K562 (cell line): ENCODE measurements around the gene EMC6. TPM values are rescaled to one million over a fixed set of nuclear protein-coding genes. Genes with fewer than 3 reads are reported as not detected.

Experiments used
- ATAC-seq: fragments of 200-7000 bp; cut with Tn5 transposase; 3 replicates; pipeline ENCODE4 v1.9.1; 2020; ENCODE audit warnings: moderate library complexity
- BruUV-seq: library from RNA; stranded (reverse); fragments of 400-500 nt; replicated peaks from 2 replicates; lab custom pipeline; 2021; lab: Mats Ljungman, UMichigan
- CTCF ChIA-PET: fragments of 300-600 bp; formaldehyde crosslinking; extraction: SDS; loops from one replicate; lab custom pipeline; 2021; ENCODE audit warnings: low intra/inter-chr PET ratio; lab: Yijun Ruan, JAX
- POLR2A ChIA-PET: fragments of 300-600, 350-650 bp; sonication (Branson Sonifier 250); formaldehyde crosslinking; extraction: SDS; loops from one replicate; lab custom pipeline; 2021; ENCODE audit warnings: antibody characterized with exemption, inconsistent platforms; lab: Yijun Ruan, JAX
- DNase-seq, 4 experiments: peaks; one replicate each; pipeline versions ENCODE4 v3.0.0 to v3.0.0-alpha.2; 2011 to 2018; ENCODE audit warnings: low spot score in 3 of 4, mixed read lengths in 3 of 4; ENCODE audit errors: extremely low read depth in 1 of 4
- FAIRE-seq: peaks from 2 replicates; lab custom pipeline; 2011; peaks lifted over from hg19 to GRCh38; lab: Jason Lieb, UNC
- H2AFZ ChIP-seq: 2 replicates; pipeline ENCODE4 v1.6.0; 2011; ENCODE audit warnings: low read depth, low read length, control low read depth, inconsistent platforms
- H3K27ac ChIP-seq: fragments of 200-600 bp; 3 replicates; pipeline ENCODE4 v1.8.0; 2011; ENCODE audit warnings: low read depth, mild to moderate bottlenecking, control low read depth, inconsistent platforms, low read length, moderate library complexity, mixed read lengths; ENCODE audit errors: extremely low read depth
- H3K27me3 ChIP-seq, 2 experiments: fragments of 300-600 bp in 1 of 2; 2 replicates in 1 of 2; 3 replicates in 1 of 2; pipeline versions ENCODE4 v1.6.0 to v1.8.0; 2011; ENCODE audit warnings: inconsistent platforms in 2 of 2, low read length in 2 of 2, mild to moderate bottlenecking in 1 of 2, mixed read lengths in 1 of 2, moderate library complexity in 1 of 2; ENCODE audit not compliant: control insufficient read depth in 2 of 2, insufficient read depth in 2 of 2
- H3K36me3 ChIP-seq: fragments of 300-600 bp; 3 replicates; pipeline ENCODE4 v1.8.0; 2011; ENCODE audit warnings: mild to moderate bottlenecking, low read length, inconsistent platforms; ENCODE audit not compliant: control insufficient read depth, insufficient read depth
- H3K4me1 ChIP-seq, 2 experiments: fragments of 200-600 bp in 1 of 2; replicated peaks in 1 of 2; 2 replicates in 1 of 2; 3 replicates in 1 of 2; pipeline versions ENCODE4 v1.5.1 to v1.8.0; 2011; ENCODE audit warnings: inconsistent platforms in 2 of 2, low read length in 2 of 2, mild to moderate bottlenecking in 1 of 2, mixed read lengths in 1 of 2, moderate library complexity in 1 of 2; ENCODE audit not compliant: control insufficient read depth in 2 of 2, insufficient read depth in 2 of 2
- H3K4me2 ChIP-seq: 2 replicates; pipeline ENCODE4 v1.6.1; 2011; ENCODE audit warnings: low read length, control low read depth, inconsistent platforms, mixed read lengths; ENCODE audit not compliant: insufficient read depth
- H3K4me3 ChIP-seq: fragments of 200-600 bp; sonication (generic), shearing (Covaris generic); 2 replicates; pipeline ENCODE4 v1.5.1; 2016; ENCODE audit warnings: control low read depth, inconsistent platforms
- H3K79me2 ChIP-seq: fragments of 200-600 bp; 3 replicates; pipeline ENCODE4 v1.8.0; 2011; ENCODE audit warnings: low read length, inconsistent platforms; ENCODE audit not compliant: control insufficient read depth, insufficient read depth
- H3K9ac ChIP-seq, 2 experiments: 2 replicates each; pipeline versions ENCODE4 v1.6.0 to v1.6.1; 2011; ENCODE audit warnings: low read depth in 2 of 2, low read length in 2 of 2, control low read depth in 1 of 2, inconsistent platforms in 1 of 2, mild to moderate bottlenecking in 1 of 2, mixed read lengths in 1 of 2; ENCODE audit not compliant: insufficient read depth in 1 of 2
- H3K9me1 ChIP-seq: one replicate; pipeline ENCODE4 v1.6.0; 2011; ENCODE audit warnings: inconsistent platforms, mild to moderate bottlenecking, low read length, moderate library complexity; ENCODE audit not compliant: control insufficient read depth, insufficient read depth
- H3K9me3 ChIP-seq: replicated peaks from 2 replicates; pipeline ENCODE4 v1.5.1; 2011; ENCODE audit warnings: low read depth, low read length, inconsistent platforms; ENCODE audit not compliant: control insufficient read depth, insufficient read depth
- H4K20me1 ChIP-seq: replicated peaks from 2 replicates; pipeline ENCODE4 v1.6.1; 2011; ENCODE audit warnings: low read length, inconsistent platforms, mixed read lengths; ENCODE audit not compliant: control insufficient read depth, insufficient read depth
- C11orf30 ChIP-seq: fragments of 450-650 bp; IDR thresholded peaks from 2 replicates; pipeline ENCODE4 v1.6.1; 2016; ENCODE audit warnings: low read depth, mild to moderate bottlenecking
- CEBPB ChIP-seq: fragments of 450-650 bp; IDR thresholded peaks from 2 replicates; pipeline ENCODE4 v1.6.1; 2016; ENCODE audit warnings: missing genetic modification characterization, missing compliant biosample characterization
- GABPA ChIP-seq: fragments of 200-800 bp; sonication (Bioruptor generic); conservative IDR thresholded peaks from 2 replicates; pipeline ENCODE4 v1.6.1; 2016; ENCODE audit warnings: low read depth, missing genetic modification characterization, missing compliant biosample characterization
- RBM39 ChIP-seq: fragments of 200-400 bp; formaldehyde crosslinking; optimal IDR thresholded peaks from 2 replicates; pipeline ENCODE3; 2018; ENCODE audit warnings: low read depth, low read length
- ZNF311 ChIP-seq: fragments of 250-450 bp; sonication (Bioruptor Pico); IDR thresholded peaks from 2 replicates; pipeline ENCODE4 v1.4.0; 2020; ENCODE audit warnings: mild to moderate bottlenecking, moderate library complexity
- ZNF707 ChIP-seq: fragments of 250-450 bp; sonication (Bioruptor Pico); conservative IDR thresholded peaks from 2 replicates; pipeline ENCODE4 v1.8.0; 2022; ENCODE audit warnings: inconsistent platforms, mild to moderate bottlenecking, moderate library complexity
- ZNF76 ChIP-seq: fragments of 250-450 bp; sonication (Bioruptor Pico); IDR thresholded peaks from 2 replicates; pipeline ENCODE4 v1.4.0; 2020; ENCODE audit warnings: mild to moderate bottlenecking, moderate library complexity, borderline replicate concordance
- WGBS: fragments of 100-300 bp; shearing (Covaris generic); methylation state at CpG from one replicate; pipeline ENCODE4 v1.1.6; 2016; ENCODE audit warnings: low coverage, mixed read lengths; ENCODE audit not compliant: insufficient coverage; ENCODE audit errors: missing lambda C conversion rate; 5-methylcytosine and 5-hydroxymethylcytosine counted together
- in situ Hi-C: fragments of 300-500 bp; cut with MboI; formaldehyde crosslinking; loops from 4 replicates; pipeline ENCODE4 v1.15.0; 2018; ENCODE audit warnings: inconsistent platforms, mixed read lengths
- intact Hi-C: fragments of 100-400 bp; cut with micrococcal nuclease; formaldehyde crosslinking; loops from 2 replicates; pipeline ENCODE4 v1.14.2; 2022
- polyA plus RNA-seq, 8 experiments: library from polyadenylated mRNA; depleted of rRNA in 4 of 8; stranded (reverse) in 5 of 8; unstranded in 3 of 8; fragments of >200 nt; fragmentation: Nextera tagmentation in 2 of 8; fragmentation: Illumina TruSeq in 1 of 8; extraction: Ambion mirVana in 2 of 8; extraction: Trizol in 1 of 8; gene quantifications; 2 replicates each; pipeline versions ENCODE4 v1.2.1 to v1.2.3, GENCODE V29; 2011 to 2014; ENCODE audit warnings: inconsistent platforms in 1 of 8, missing spikeins in 1 of 8
- total RNA-seq, 7 experiments: library from RNA; depleted of rRNA in 6 of 7; stranded (reverse); fragments of >200 nt in 6 of 7; fragmentation: Illumina TruSeq in 2 of 7; extraction: Trizol in 2 of 7; gene quantifications; 2 replicates each; pipeline versions ENCODE4 v1.2.1 to v1.2.3, GENCODE V29; 2011 to 2021; ENCODE audit warnings: low replicate concordance in 1 of 7
- TF ChIP-seq, protein P1 (sequence below): fragments of 450-650 bp; IDR thresholded peaks from one replicate; pipeline ENCODE4 v1.6.1; 2018; ENCODE audit warnings: mild to moderate bottlenecking, moderate library complexity; ENCODE audit not compliant: partially characterized antibody

EMC6 gene
- total and polyA plus RNA-seq, 9 of the 15 experiments (the other 6 are each of a cell fraction or from before 2014, with no cell fraction given): 2.9 to 136 (median 24.9) TPM

DNA sequence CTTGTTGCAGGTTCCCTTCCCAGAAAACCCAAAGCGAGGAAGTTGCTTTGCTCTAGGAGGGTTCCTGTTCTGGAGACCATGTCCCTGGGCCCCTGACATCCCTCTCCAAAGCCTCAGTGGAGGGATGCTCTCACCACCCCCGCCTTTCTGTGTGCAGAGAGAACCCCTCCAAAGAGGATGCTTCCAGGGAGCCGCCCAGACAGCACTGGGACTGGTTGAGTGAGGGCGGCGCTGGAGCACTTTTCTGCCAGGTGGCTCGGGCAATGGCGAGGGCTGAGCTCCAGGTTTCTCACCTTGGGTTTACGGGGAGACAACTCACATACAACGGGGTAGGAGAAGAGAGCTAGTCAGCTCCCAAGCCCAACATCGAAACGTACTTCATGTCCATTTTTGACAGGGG, 7.3 kb downstream of the EMC6 start (continued):
- TF ChIP-seq GABPA (tag): no peak
- TF ChIP-seq ZNF707 (CRISPR knock-in tag): no peak
- TF ChIP-seq RBM39: no peak

DNA sequence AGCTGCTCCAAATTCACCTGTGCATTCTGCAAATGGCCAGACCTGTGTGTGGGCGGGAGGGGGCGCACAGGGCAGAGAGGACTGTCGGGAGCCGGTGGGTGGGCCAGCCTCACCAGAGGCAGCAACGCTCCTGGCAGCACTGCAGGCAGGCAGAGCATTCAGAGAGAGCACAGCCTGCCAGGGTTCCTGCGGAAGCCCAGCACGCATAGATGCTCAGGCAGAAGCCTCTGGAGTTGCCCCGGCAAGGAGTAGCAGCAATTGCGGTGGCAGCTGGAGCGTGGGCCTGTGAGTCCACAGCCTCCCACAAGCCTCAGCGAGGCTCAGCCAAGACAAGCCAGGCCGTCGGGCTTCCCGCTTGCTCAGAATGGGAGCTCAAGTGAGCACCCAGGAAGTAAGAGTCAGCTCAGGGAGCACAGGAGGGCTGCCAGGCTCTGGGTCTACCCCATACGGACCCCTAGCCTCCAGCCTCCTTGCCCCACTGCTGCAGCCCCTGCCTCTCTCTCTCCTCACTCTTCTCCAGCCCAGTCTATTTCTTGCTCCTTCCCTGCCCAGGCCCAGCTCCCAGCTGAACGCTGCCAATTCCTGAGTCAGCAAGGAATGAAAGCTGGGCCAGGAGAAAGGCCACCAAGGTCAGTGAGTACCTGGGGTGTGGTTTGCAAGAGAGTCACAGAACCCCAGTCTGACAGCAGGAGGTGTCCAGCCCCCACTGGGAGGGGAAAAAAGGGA, 9.6 kb downstream of the EMC6 start:
- intact Hi-C loops (no loop called here), in situ Hi-C loops (no loop called here)
- peaks cover 0 to 17% of the 10 kb centered on the region in 2 experiments; a peak in 3 of 5 replicates for H3K27me3 ChIP-seq
- no peak overlapping the region for H3K4me2 ChIP-seq
- H2AFZ ChIP-seq: no peak overlapping the region
- TF ChIP-seq ZNF311 (no peak), CEBPB (tag) (no peak), ZNF76 (CRISPR knock-in tag) (no peak), C11orf30 (peak; percentile 20; the same call in 1 of the 2 replicates)
- TF ChIP-seq, protein P1, sequence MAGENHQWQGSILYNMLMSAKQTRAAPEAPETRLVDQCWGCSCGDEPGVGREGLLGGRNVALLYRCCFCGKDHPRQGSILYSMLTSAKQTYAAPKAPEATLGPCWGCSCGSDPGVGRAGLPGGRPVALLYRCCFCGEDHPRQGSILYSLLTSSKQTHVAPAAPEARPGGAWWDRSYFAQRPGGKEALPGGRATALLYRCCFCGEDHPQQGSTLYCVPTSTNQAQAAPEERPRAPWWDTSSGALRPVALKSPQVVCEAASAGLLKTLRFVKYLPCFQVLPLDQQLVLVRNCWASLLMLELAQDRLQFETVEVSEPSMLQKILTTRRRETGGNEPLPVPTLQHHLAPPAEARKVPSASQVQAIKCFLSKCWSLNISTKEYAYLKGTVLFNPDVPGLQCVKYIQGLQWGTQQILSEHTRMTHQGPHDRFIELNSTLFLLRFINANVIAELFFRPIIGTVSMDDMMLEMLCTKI: no peak
- ChIA-PET POLR2A (interaction anchor here (0.5 to 0.6 kb wide), 3 partner anchors 10 to 660 kb away, joined by 3 to 4 read pairs (median 3); partner anchors contain the start of gene EMC6), CTCF (no interaction called here)
- no peak; the same call in none of the 3 replicates for ATAC-seq
- 22% methylated on average over 13 of the region's 16 CpGs for WGBS
- no peaks in the 10 kb centered on the region for H3K36me3 ChIP-seq
- H3K27ac ChIP-seq: no peak overlapping the region
- H3K4me3 ChIP-seq: no peak overlapping the region
- no peaks in the 10 kb centered on the region for H3K79me2 ChIP-seq
- no peak for FAIRE-seq
- no TSS peak for BruUV-seq
- DNase-seq: no peak
- H3K9me1 ChIP-seq: no peaks in the 10 kb centered on the region
- no peaks in the 10 kb centered on the region for H4K20me1 ChIP-seq
- peak overlapping the region in 1 of 2 experiments; percentile 45; a peak in 1 of 4 replicates for H3K9ac ChIP-seq
- H3K9me3 ChIP-seq: no peaks in the 10 kb centered on the region
- peaks cover 0 to 23% of the 10 kb centered on the region in 2 experiments; a peak in 2 of 5 replicates for H3K4me1 ChIP-seq
